Measurements from ENCODE around the gene GPR160.

The GPR160 gene

GRCh38 chr3:170128259-170128976 is 90.6 kb downstream of the GPR160 start:
- no peak for DNase-seq

DNA sequence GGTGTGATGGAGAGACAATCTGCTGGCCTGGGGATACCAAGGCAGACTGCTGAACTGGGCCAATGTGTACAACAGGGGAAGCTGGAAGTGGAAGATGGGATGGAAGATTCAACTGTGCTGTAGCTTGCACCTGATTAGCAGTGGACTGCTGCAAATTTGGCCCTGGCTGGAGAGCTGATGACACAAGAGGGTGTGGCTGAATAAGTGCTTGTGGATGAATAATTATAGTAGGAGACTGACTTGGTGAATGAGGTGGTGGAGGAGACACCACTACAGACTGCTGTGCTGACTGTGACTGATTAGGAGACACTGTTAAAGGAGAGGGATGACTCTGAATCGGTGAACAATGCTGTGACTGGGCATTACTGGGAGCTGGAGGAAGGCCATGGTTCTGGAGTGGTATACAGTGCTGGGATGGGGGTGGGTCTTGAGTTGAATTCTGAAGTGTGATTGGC is 91.2 kb downstream of the GPR160 start:
- DNase-seq, result no peak

DNA sequence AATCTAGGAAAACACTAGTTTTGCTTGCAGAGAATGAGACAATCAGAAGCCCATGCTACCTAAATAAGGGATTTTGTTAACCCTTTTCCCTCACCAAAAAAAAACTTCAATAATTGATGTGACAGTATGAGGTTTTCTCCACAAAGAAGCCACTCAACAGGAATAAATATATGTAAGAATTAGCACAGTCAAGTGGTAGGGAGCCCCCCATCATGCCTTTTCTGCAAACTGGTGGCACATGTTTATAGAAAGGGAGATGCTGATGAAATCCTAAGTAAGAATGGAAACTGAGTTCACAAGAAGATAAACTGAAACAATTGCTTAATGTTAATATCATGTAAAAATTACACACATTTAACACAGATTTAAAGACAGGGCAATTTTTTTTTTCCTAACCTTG is 92.7 kb downstream of the GPR160 start:
- DNase-seq, result no peak

GRCh38 chr3:170132335-170132734 is 94.5 kb downstream of the GPR160 start:
- no peak for DNase-seq
